HL-60 (cell line): ENCODE measurements around the gene TLX1.

Source experiments
- DNase-seq, 2 experiments: peaks; one replicate each; pipeline ENCODE4 v3.0.0-alpha.2; 2010 to 2020; ENCODE audit warnings: low read depth in 1 of 2, low spot score in 1 of 2
- H3K27ac ChIP-seq: fragments of 250-450 bp; sonication (Bioruptor Pico); replicated peaks from 2 replicates; pipeline ENCODE4 v1.5.1; 2020; ENCODE audit warnings: mild to moderate bottlenecking, moderate library complexity
- H3K27me3 ChIP-seq: fragments of 250-450 bp; sonication (Bioruptor Pico); 2 replicates; pipeline ENCODE4 v1.5.1; 2021; ENCODE audit warnings: mild to moderate bottlenecking, moderate library complexity; ENCODE audit not compliant: insufficient read depth, poor library complexity, severe bottlenecking
- H3K4me3 ChIP-seq: replicated peaks from 2 replicates; pipeline ENCODE4 v1.5.1; 2011; ENCODE audit warnings: mild to moderate bottlenecking, control low read depth, low read length; ENCODE audit not compliant: insufficient read depth
- GABPA ChIP-seq: IDR thresholded peaks from 2 replicates; pipeline ENCODE4 v1.6.1; 2012; ENCODE audit warnings: low read depth
- POLR2AphosphoS5 ChIP-seq: IDR thresholded peaks from 2 replicates; pipeline ENCODE4 v1.6.1; 2012; ENCODE audit warnings: low read depth
- SPI1 ChIP-seq: IDR thresholded peaks from 2 replicates; pipeline ENCODE4 v1.6.1; 2012; ENCODE audit warnings: low read depth, mild to moderate bottlenecking, borderline replicate concordance
- TF ChIP-seq, protein P1 (sequence below): IDR thresholded peaks from one replicate; pipeline ENCODE4 v1.5.1; 2011; ENCODE audit warnings: low read length, control low read depth, inconsistent platforms; ENCODE audit not compliant: insufficient read depth
- TF ChIP-seq, protein P2 (sequence below): IDR thresholded peaks from 2 replicates; pipeline ENCODE4 v1.6.1; 2012; ENCODE audit warnings: low read depth; ENCODE audit not compliant: insufficient replicate concordance

TLX1 gene

DNA sequence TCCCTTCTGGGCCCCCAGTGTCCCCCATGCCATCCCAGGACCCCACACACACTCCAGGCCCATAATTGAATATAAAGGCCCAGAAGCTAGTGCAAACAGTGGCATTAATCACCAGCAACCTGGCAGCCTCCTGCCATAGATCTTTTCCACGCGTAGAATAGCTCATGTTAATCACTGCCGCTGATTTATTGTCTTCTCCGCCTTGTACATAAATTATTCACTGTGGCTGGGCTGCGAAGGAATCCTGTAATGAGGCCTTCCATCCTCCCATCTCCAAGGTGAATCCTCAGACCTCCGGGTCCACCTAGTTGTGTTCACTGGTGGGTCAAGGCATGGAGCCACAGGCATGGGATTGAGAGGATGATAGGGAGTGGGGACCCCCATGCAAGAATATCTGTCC lies 36.1 kb upstream of the TLX1 start:
- no peak overlapping the region for H3K4me3 ChIP-seq
- peaks cover 20% of the 10 kb centered on the region for H3K27me3 ChIP-seq
- H3K27ac ChIP-seq = no peak overlapping the region
- no peak for DNase-seq
- TF ChIP-seq, protein P1, sequence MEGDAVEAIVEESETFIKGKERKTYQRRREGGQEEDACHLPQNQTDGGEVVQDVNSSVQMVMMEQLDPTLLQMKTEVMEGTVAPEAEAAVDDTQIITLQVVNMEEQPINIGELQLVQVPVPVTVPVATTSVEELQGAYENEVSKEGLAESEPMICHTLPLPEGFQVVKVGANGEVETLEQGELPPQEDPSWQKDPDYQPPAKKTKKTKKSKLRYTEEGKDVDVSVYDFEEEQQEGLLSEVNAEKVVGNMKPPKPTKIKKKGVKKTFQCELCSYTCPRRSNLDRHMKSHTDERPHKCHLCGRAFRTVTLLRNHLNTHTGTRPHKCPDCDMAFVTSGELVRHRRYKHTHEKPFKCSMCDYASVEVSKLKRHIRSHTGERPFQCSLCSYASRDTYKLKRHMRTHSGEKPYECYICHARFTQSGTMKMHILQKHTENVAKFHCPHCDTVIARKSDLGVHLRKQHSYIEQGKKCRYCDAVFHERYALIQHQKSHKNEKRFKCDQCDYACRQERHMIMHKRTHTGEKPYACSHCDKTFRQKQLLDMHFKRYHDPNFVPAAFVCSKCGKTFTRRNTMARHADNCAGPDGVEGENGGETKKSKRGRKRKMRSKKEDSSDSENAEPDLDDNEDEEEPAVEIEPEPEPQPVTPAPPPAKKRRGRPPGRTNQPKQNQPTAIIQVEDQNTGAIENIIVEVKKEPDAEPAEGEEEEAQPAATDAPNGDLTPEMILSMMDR = no peak
- no peak for TF ChIP-seq SPI1
- TF ChIP-seq, protein P2, sequence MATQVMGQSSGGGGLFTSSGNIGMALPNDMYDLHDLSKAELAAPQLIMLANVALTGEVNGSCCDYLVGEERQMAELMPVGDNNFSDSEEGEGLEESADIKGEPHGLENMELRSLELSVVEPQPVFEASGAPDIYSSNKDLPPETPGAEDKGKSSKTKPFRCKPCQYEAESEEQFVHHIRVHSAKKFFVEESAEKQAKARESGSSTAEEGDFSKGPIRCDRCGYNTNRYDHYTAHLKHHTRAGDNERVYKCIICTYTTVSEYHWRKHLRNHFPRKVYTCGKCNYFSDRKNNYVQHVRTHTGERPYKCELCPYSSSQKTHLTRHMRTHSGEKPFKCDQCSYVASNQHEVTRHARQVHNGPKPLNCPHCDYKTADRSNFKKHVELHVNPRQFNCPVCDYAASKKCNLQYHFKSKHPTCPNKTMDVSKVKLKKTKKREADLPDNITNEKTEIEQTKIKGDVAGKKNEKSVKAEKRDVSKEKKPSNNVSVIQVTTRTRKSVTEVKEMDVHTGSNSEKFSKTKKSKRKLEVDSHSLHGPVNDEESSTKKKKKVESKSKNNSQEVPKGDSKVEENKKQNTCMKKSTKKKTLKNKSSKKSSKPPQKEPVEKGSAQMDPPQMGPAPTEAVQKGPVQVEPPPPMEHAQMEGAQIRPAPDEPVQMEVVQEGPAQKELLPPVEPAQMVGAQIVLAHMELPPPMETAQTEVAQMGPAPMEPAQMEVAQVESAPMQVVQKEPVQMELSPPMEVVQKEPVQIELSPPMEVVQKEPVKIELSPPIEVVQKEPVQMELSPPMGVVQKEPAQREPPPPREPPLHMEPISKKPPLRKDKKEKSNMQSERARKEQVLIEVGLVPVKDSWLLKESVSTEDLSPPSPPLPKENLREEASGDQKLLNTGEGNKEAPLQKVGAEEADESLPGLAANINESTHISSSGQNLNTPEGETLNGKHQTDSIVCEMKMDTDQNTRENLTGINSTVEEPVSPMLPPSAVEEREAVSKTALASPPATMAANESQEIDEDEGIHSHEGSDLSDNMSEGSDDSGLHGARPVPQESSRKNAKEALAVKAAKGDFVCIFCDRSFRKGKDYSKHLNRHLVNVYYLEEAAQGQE = no peak
- no peak for TF ChIP-seq GABPA
- no peak for TF ChIP-seq POLR2AphosphoS5

DNA sequence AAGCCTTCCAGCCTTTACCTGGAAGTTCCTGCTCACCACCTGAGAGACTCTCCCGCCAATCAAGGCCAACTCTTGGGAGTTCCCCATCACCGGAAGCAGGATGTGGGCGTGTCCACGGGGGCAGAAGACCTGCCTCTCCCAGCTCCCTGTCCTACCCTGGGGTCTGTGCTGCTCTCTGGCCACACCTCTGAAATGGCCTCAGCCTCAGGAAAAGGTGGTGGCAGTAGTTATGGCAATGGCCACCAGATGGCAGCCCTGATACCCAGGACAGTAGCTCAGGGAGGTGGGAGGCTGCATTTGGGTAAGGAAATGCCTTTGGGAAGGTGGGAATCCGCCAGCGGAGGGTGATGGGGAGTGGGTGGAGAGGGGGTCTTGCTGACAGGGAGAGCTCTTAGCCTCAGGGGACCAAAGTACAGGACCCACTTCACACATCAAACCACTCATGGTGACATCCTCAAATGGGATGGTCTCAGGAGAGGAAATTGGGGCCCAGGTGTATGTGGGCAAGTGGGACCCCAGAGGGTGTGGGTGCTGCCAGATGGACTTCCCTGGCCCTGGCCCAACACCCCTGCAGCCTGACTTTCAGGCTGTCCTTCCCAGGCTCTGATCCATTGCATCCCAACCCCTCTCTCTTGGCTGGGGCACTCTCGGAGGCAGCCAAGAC lies 35.4 kb upstream of the TLX1 start:
- Histone ChIP-seq H3K27me3 (peaks cover 20% of the 10 kb centered on the region), H3K4me3 (no peak overlapping the region), H3K27ac (no peak overlapping the region)
- no peak for TF ChIP-seq SPI1
- TF ChIP-seq, protein P1 = peak; percentile 88
- DNase-seq = peak; percentile 31 to 60

DNA sequence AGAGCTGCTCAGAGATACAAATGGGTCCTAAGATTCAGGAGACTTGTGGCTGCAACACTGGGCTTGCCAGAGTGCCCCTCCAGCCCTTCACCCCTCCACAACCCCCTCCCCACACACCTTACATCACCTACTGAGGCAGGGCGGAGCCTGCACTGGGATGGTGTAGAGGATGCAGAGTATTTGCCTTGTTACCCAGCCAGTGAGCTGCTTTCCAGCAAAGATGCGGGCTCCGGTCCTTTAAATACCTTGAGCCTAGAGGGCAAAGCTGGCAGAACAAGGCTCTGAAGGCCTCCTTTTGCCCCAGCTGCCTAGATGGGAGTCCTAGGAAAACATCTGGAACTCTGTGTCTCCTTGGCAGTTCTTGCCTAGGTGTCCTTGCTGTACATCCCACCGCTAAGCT lies 34.7 kb upstream of the TLX1 start:
- TF ChIP-seq, protein P2 = no peak
- TF ChIP-seq GABPA (no peak), POLR2AphosphoS5 (no peak), SPI1 (no peak)
- TF ChIP-seq, protein P1 = no peak
- Histone ChIP-seq H3K27me3 (peaks cover 22% of the 10 kb centered on the region), H3K27ac (no peak overlapping the region), H3K4me3 (no peak overlapping the region)
- no peak for DNase-seq

DNA sequence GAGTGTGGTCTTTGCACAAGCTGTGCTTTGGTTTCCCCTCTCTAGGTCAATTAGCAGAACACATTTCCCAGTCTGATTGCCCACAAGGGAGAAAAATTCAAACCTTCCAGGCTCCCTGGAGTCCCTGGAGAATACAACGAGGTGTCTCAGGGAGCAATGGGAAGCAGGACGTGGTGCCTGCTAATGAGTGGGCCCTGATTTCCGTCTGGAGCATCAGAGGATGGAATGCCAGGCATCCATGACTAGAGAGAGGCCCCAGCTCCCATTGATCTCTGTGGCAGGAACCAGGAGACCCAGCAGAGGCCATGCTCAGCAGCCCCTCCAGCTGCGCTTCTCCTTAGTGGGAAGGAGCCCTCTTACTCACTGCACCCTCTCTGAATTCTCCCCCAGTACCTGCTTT lies 33.2 kb upstream of the TLX1 start:
- Histone ChIP-seq H3K27ac (no peak overlapping the region), H3K27me3 (peaks cover 14% of the 10 kb centered on the region), H3K4me3 (no peak overlapping the region)
- no peak for TF ChIP-seq POLR2AphosphoS5
- TF ChIP-seq GABPA = no peak
- no peak for TF ChIP-seq SPI1
- TF ChIP-seq, protein P1 = no peak
- TF ChIP-seq, protein P2 = no peak
- DNase-seq = no peak
